Skeletal muscle satellite cell (primary cell): ENCODE results near the gene SMCO2.

Experiments used
- H3K27me3 ChIP-seq: 2 replicates; pipeline ENCODE4 v1.7.0; 2013; ENCODE audit warnings: low read length; ENCODE audit not compliant: control insufficient read depth, insufficient read depth
- H3K36me3 ChIP-seq: 2 replicates; pipeline ENCODE4 v1.7.0; 2013; ENCODE audit warnings: mild to moderate bottlenecking, control low read depth, low read length; ENCODE audit not compliant: insufficient read depth
- H3K4me1 ChIP-seq: 2 replicates; pipeline ENCODE4 v1.7.0; 2013; ENCODE audit warnings: low read length; ENCODE audit not compliant: control insufficient read depth, insufficient read depth
- H3K4me2 ChIP-seq: 2 replicates; pipeline ENCODE4 v1.7.0; 2013; ENCODE audit warnings: mild to moderate bottlenecking, low read length
- H3K4me3 ChIP-seq: 2 replicates; pipeline ENCODE4 v1.7.0; 2013; ENCODE audit warnings: low read length
- H3K9ac ChIP-seq: 2 replicates; pipeline ENCODE4 v1.7.0; 2013; ENCODE audit warnings: mild to moderate bottlenecking, low read depth, low read length, moderate library complexity
- H3K9me3 ChIP-seq: replicated peaks from 2 replicates; pipeline ENCODE4 v1.7.0; 2013; ENCODE audit warnings: mild to moderate bottlenecking, control low read depth, low read length

Gene SMCO2

GRCh38 chr12:27477049-27477448, 30.5 kb downstream of the SMCO2 start:
- no peak overlapping the region for H3K9ac ChIP-seq

GRCh38 chr12:27478949-27479348, 32.4 kb downstream of the SMCO2 start:
- H3K36me3 ChIP-seq = no peaks in the 10 kb centered on the region
- H3K4me1 ChIP-seq = peaks cover 8% of the 10 kb centered on the region
- no peak overlapping the region for H3K4me3 ChIP-seq
- H3K9me3 ChIP-seq = peaks cover 3% of the 10 kb centered on the region
- H3K9ac ChIP-seq = no peak overlapping the region
- no peaks in the 10 kb centered on the region for H3K27me3 ChIP-seq
- no peak overlapping the region for H3K4me2 ChIP-seq

More at GRCh38 chr12:27477049-27477448, 30.5 kb downstream of the SMCO2 start:
- peaks cover 13% of the 10 kb centered on the region for H3K4me1 ChIP-seq
- H3K4me2 ChIP-seq = no peak overlapping the region
- H3K27me3 ChIP-seq = no peaks in the 10 kb centered on the region
- no peaks in the 10 kb centered on the region for H3K36me3 ChIP-seq
- peaks cover 3% of the 10 kb centered on the region for H3K9me3 ChIP-seq
- H3K4me3 ChIP-seq = no peak overlapping the region

GRCh38 chr12:27480016-27480415, 33.5 kb downstream of the SMCO2 start:
- Histone ChIP-seq H3K9me3 (peaks cover 3% of the 10 kb centered on the region), H3K36me3 (no peaks in the 10 kb centered on the region), H3K4me2 (no peak overlapping the region), H3K27me3 (no peaks in the 10 kb centered on the region), H3K4me3 (no peak overlapping the region), H3K9ac (no peak overlapping the region), H3K4me1 (no peaks in the 10 kb centered on the region)

GRCh38 chr12:27486961-27487360, 40.4 kb downstream of the SMCO2 start:
- Histone ChIP-seq H3K4me3 (no peak overlapping the region), H3K4me2 (no peak overlapping the region), H3K36me3 (no peaks in the 10 kb centered on the region), H3K4me1 (no peaks in the 10 kb centered on the region), H3K27me3 (no peaks in the 10 kb centered on the region), H3K9ac (no peak overlapping the region), H3K9me3 (no peaks in the 10 kb centered on the region)

GRCh38 chr12:27488479-27488878, 41.9 kb downstream of the SMCO2 start:
- no peak overlapping the region for H3K4me2 ChIP-seq
- H3K9ac ChIP-seq = no peak overlapping the region
- H3K4me1 ChIP-seq = no peaks in the 10 kb centered on the region
- H3K4me3 ChIP-seq = no peak overlapping the region
- no peaks in the 10 kb centered on the region for H3K27me3 ChIP-seq
- no peaks in the 10 kb centered on the region for H3K9me3 ChIP-seq
- no peaks in the 10 kb centered on the region for H3K36me3 ChIP-seq

- Histone ChIP-seq H3K9me3 (no peaks in the 10 kb centered on the region), H3K4me1 (no peaks in the 10 kb centered on the region), H3K4me2 (no peak overlapping the region), H3K4me3 (no peak overlapping the region), H3K27me3 (no peaks in the 10 kb centered on the region), H3K36me3 (no peaks in the 10 kb centered on the region), H3K9ac (no peak overlapping the region)
Observed at GRCh38 chr12:27491226-27491625, 44.7 kb downstream of the SMCO2 start.

- Histone ChIP-seq H3K4me2 (no peak overlapping the region), H3K4me3 (no peak overlapping the region), H3K9ac (no peak overlapping the region), H3K9me3 (no peaks in the 10 kb centered on the region), H3K36me3 (no peaks in the 10 kb centered on the region), H3K4me1 (no peaks in the 10 kb centered on the region), H3K27me3 (no peaks in the 10 kb centered on the region)
Observed at GRCh38 chr12:27493260-27493940, 46.9 kb downstream of the SMCO2 start.

- no peak overlapping the region for H3K4me2 ChIP-seq
- no peak overlapping the region for H3K9ac ChIP-seq
- H3K4me1 ChIP-seq = no peaks in the 10 kb centered on the region
- no peaks in the 10 kb centered on the region for H3K27me3 ChIP-seq
- no peaks in the 10 kb centered on the region for H3K9me3 ChIP-seq
- no peak overlapping the region for H3K4me3 ChIP-seq
- H3K36me3 ChIP-seq = no peaks in the 10 kb centered on the region
Observed at GRCh38 chr12:27497446-27497845, 50.9 kb downstream of the SMCO2 start.

- no peak overlapping the region for H3K4me2 ChIP-seq
- no peak overlapping the region for H3K9ac ChIP-seq
- H3K9me3 ChIP-seq = no peaks in the 10 kb centered on the region
- H3K27me3 ChIP-seq = no peaks in the 10 kb centered on the region
- H3K4me1 ChIP-seq = no peaks in the 10 kb centered on the region
- H3K4me3 ChIP-seq = no peak overlapping the region
- H3K36me3 ChIP-seq = no peaks in the 10 kb centered on the region
Observed at GRCh38 chr12:27498149-27498548, 51.6 kb downstream of the SMCO2 start.

- Histone ChIP-seq H3K4me2 (no peak overlapping the region), H3K4me1 (no peaks in the 10 kb centered on the region), H3K9ac (no peak overlapping the region), H3K4me3 (no peak overlapping the region), H3K9me3 (no peaks in the 10 kb centered on the region), H3K27me3 (no peaks in the 10 kb centered on the region), H3K36me3 (no peaks in the 10 kb centered on the region)
Observed at GRCh38 chr12:27498761-27499160, 52.2 kb downstream of the SMCO2 start.

- no peak overlapping the region for H3K4me3 ChIP-seq
- no peaks in the 10 kb centered on the region for H3K9me3 ChIP-seq
- no peaks in the 10 kb centered on the region for H3K27me3 ChIP-seq
- H3K36me3 ChIP-seq = no peaks in the 10 kb centered on the region
- H3K4me1 ChIP-seq = peaks cover 3% of the 10 kb centered on the region
- no peak overlapping the region for H3K9ac ChIP-seq
- no peak overlapping the region for H3K4me2 ChIP-seq
Observed at GRCh38 chr12:27499377-27499776, 52.8 kb downstream of the SMCO2 start.

GRCh38 chr12:27500546-27500945, 54.0 kb downstream of the SMCO2 start:
- Histone ChIP-seq H3K27me3 (no peaks in the 10 kb centered on the region), H3K36me3 (no peaks in the 10 kb centered on the region), H3K4me3 (no peak overlapping the region), H3K4me1 (peaks cover 14% of the 10 kb centered on the region), H3K9me3 (no peaks in the 10 kb centered on the region), H3K4me2 (no peak overlapping the region), H3K9ac (no peak overlapping the region)
